ENCODE measurements around the gene ZACN.

Gene ZACN

DNA sequence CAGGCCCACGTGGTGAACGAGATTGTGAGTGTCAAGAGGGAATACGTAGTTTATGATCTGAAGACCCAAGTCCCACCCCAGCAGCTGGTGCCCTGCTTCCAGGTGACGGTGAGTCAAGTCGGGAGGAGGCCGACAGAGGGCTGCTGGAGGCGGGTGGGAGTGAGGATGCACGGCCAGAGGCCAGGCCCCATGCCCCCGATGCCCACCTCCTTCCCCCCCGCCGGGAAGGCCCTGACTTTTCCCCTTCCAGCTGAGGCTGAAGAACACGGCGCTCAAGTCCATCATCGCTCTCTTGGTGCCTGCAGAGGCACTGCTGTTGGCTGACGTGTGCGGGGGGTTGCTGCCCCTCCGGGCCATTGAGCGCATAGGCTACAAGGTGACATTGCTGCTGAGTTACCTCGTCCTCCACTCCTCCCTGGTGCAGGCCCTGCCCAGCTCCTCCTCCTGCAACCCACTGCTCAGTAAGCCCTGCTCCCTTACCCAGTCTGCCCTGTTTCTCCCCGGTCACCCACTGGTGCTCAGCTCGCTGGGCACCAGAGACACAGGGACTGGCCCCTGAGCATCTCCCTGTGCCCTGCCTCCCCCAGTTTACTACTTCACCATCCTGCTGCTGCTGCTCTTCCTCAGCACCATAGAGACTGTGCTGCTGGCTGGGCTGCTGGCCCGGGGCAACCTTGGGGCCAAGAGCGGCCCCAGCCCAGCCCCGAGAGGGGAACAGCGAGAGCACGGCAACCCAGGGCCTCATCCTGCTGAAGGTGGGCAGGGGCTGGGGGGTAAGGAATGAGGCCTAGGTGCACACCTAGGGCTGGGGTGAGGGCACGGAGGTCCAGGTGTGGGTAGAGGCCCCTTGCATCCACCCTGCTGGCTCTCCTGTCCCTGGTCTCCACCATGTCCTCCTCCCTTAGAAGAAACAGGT lies 2.6 kb downstream of the ZACN start:
- no peak for DNase-seq (ENCODE audit: low read depth, low spot score)

DNA sequence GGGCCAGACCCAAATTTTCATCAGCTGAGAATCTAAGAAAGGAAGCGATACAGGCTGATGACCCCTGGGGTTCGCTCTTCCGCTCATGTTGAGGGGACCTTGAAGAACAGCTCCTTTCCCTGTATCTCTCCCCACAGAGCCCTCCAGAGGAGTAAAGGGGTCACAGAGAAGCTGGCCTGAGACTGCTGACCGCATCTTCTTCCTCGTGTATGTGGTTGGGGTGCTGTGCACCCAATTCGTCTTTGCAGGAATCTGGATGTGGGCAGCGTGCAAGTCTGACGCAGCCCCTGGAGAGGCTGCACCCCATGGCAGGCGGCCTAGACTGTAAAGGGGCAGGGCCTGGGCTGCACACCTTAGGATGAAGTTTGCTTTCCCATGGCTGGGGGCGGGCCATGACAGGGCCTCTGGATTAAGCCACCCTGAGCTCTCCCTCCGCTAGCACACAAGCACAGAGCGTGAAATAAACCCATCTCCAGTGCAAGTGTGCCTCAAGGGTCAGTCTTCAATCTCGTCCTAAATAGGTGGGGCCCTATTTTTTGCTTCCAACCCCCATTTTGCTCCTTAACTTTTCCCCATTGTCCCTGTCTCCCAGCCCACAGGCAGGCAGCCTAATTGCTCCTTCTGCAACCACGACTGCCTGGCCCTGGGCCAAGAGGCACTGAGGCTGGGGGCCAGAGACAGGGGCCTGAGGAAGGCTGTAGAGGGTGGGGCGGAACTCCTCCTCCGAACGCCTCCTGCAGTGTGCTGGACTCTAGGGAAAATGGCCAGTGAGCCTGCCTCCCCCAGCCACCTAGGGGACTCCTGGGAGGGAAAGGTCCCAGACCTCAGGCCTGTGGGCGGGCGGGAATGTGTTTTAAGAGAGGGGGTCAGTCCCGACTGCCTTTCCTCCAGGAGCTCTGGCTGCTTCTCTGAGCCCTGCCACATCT lies 3.6 kb downstream of the ZACN start:
- no peak for DNase-seq (ENCODE audit: low read depth, low spot score)

DNA sequence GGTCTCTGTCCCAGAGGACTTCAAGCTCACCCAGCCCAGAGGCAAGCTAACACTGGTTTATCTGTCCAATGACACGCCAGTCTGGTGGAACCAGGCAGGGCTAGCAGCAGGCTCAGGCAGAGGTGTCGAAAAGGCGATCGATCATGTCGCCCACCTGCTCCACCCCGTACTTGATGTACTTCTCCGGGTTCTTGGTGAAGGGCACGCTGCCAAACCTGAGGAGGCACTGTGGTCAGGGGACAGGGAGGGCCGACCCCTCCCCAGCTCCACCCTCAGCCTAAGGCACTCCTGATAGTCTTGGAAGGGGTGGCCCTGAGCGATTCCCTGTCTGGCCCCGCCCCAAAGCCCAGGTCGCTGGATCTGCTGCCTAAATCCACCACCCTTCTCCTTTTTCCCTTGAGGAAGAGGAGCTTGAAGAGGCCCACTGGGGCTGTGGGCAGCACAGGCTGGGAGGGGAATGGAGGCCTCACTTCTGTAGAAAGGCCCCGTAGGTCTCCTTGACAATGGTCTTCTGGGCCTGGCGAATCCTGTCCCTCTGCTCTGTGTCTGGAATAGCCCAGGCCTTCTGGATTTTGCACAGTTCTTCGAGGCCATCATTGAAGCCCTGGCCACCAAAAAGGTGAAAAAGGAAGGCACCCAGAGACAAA lies 4.7 kb downstream of the ZACN start:
- DNase-seq (ENCODE audit: low read depth, low spot score): no peak

GRCh38 chr17:76085066-76085730 lies 6.2 kb downstream of the ZACN start:
- DNase-seq (ENCODE audit: low read depth, low spot score): no peak

GRCh38 chr17:76085731-76086366 lies 6.9 kb downstream of the ZACN start:
- no peak for DNase-seq (ENCODE audit: low read depth, low spot score)

DNA sequence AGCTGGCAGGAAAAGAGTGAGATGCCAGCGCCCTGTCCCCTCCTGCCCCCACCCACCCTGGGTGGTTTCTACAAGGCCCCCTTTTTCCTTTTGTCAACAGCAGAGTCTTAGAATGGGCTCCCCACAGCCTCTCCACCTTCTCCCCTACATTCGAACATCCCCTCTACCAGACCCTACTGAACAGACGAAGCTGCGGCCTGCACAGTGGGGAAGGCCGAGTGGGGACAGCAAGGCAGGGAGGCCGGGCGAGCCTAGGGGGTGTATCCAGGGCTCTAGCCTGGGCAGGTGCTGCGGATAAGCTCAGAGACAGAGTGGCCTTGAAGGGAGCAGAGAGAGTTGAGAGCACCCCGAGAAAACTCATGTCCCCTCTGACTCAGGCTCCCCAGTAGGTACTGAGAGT lies 7.4 kb downstream of the ZACN start:
- no peak for DNase-seq (ENCODE audit: low read depth, low spot score)

GRCh38 chr17:76087531-76087930 lies 8.5 kb downstream of the ZACN start:
- DNase-seq (ENCODE audit: low read depth, low spot score): no peak

- no peak for DNase-seq (ENCODE audit: low read depth, low spot score)
Observed at GRCh38 chr17:76088041-76088867, 9.3 kb downstream of the ZACN start.

- DNase-seq (ENCODE audit: low read depth, low spot score): no peak
Observed at GRCh38 chr17:76088868-76089576, 10.0 kb downstream of the ZACN start.

GRCh38 chr17:76089680-76090516 lies 10.9 kb downstream of the ZACN start:
- DNase-seq (ENCODE audit: low read depth, low spot score): no peak

DNA sequence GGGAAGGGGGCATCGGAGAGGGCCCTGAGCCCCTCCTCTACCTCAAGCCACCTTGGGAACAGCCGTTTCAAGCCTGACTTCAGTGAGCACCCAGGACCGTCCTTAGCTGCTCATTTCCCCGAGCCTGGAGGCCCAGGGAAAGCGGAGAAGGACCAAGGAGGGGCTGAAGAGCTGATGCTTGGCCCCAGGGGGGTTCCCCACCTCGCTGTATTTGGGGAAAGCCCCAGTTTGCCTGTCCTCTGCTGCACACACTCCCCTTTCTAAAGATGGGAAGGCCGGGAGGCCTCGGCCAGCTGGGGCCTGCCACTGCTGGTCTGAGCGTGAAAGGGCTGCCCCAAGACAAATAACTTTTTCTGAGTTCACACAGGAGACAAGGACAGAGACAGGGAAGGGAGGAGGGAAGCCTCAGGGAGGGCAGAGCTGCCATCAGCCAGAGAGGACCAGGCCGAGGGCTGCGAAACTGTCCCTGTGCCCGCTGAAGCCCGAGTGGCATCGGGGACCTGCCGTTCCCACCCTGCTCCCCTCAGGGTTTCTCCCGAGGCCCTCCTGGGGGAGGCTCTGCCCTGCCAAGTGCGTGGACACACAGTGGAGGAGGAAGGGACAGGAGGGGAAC lies 11.6 kb downstream of the ZACN start:
- no peak for DNase-seq (ENCODE audit: low read depth, low spot score)

DNA sequence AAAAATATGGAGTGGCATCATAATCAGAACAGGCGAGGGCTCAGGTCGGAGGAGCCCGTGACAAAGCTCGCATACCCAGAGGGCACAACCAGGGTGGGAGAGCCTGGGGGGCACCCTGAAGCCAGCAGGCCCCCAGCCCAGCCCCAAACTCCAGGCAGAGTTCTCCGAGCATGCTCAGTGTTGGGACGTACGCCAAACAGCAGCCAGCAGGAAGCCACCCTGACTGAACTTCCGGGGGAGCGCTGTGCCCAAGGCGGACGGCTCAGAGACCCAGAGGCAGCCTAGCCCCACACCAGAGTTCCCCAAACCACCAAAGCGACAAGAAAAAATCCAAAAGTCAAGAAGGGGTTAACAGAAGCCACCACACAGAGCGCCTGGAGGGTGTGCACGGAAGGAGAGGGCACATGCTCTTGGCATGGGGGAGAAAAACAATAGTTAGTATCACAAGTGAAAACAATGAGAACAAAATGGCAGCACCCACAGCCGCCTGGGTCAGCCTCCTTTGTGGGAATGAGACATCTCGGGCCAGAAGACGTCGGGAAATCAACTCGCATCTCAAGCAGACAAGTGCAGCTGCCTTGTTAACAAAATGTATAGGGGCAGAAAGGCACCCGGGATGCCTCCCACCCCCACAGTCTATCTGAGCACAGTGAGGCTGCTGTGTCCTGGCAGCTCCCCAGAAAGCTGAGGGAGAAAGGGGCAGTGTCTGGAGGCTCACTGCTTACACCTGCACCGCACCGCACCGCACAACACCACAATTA lies 12.7 kb downstream of the ZACN start:
- DNase-seq (ENCODE audit: low read depth, low spot score): no peak

GRCh38 chr17:76092526-76093413 lies 13.8 kb downstream of the ZACN start:
- no peak for DNase-seq (ENCODE audit: low read depth, low spot score)

GRCh38 chr17:76094046-76094445 lies 15.1 kb downstream of the ZACN start:
- DNase-seq (ENCODE audit: low read depth, low spot score): no peak

DNA sequence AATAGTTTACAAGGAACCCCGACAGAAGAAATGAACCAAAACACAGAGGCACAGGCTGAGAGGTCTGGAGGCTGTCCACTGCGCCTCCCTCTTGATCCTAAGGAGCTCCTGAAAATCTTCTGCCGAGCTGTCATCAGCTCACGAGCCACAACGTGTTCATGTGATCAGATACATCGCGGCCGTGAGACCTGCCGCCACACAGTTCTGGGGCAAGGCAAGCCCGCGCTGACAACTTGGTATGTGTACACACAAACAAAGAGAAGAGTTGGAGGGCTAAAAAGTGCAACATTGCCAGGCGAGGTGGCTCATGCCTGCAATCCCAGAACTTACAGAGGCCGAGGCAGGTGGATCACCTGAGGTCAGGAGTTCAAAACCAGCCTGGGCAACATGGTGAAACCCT lies 17.0 kb downstream of the ZACN start:
- no peak for DNase-seq (ENCODE audit: low read depth, low spot score)

- no peak for DNase-seq (ENCODE audit: low read depth, low spot score)
Observed at GRCh38 chr17:76097716-76098295, 18.8 kb downstream of the ZACN start.
